ENCODE measurements around the gene MUC5B.

DNA sequence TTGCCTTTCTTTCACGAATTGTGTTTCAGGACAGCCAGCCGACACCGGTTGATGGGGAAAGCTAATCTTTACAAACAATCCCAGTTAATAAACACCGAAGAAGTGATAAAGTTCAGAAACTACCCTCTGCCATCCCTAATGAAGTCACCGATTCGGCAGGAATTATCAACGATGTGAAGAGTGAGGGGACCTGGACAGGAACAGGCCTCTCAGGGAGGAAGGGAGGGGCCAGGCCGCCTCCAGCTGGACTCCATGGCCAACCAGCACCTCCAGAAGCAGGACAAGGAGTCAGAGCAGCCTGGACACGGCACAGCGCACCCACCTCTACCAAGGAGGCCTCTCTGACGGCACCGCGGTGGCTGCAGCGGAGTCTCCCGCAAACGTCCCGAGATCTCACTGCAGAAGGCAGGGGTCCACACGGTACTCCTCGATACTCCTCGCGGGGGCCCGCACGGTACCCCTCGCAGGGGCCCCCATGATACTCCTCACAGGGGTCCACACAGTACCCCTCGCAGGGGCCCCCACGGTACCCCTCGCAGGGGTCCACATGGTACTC is 82.7 kb downstream of the MUC5B start:
- TF ChIP-seq, protein P1, sequence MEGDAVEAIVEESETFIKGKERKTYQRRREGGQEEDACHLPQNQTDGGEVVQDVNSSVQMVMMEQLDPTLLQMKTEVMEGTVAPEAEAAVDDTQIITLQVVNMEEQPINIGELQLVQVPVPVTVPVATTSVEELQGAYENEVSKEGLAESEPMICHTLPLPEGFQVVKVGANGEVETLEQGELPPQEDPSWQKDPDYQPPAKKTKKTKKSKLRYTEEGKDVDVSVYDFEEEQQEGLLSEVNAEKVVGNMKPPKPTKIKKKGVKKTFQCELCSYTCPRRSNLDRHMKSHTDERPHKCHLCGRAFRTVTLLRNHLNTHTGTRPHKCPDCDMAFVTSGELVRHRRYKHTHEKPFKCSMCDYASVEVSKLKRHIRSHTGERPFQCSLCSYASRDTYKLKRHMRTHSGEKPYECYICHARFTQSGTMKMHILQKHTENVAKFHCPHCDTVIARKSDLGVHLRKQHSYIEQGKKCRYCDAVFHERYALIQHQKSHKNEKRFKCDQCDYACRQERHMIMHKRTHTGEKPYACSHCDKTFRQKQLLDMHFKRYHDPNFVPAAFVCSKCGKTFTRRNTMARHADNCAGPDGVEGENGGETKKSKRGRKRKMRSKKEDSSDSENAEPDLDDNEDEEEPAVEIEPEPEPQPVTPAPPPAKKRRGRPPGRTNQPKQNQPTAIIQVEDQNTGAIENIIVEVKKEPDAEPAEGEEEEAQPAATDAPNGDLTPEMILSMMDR (IDR thresholded peaks at IDR 0.05; ENCODE audit: insufficient read depth, low read depth, low read length), result no peak
- no peak for TF ChIP-seq EZH2 (IDR thresholded peaks at IDR 0.05; ENCODE audit: insufficient read depth, low read length)

All from astrocyte (in vitro differentiated cells and primary cell).